HG03520 (cell line): ENCODE results near the gene ROM1.
"Not testable (repeated sequence)": the region's sequence is repeated elsewhere in the genome, so short reads cannot be mapped to it uniquely, and the experiment has no call there.

Experiments used
- ATAC-seq: cut with Tn5 transposase; IDR thresholded peaks from one replicate; pipeline ENCODE4 v1.9.1; 2021; ENCODE audit warnings: mild to moderate bottlenecking, moderate library complexity; ENCODE audit not compliant: unreplicated experiment

ROM1 gene, protein sequence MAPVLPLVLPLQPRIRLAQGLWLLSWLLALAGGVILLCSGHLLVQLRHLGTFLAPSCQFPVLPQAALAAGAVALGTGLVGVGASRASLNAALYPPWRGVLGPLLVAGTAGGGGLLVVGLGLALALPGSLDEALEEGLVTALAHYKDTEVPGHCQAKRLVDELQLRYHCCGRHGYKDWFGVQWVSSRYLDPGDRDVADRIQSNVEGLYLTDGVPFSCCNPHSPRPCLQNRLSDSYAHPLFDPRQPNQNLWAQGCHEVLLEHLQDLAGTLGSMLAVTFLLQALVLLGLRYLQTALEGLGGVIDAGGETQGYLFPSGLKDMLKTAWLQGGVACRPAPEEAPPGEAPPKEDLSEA

GRCh38 chr11:62612366-62613290 lies at the start of gene ROM1, which contains the start of gene EML3:
Gene ROM1 (plus strand): TSS chr11:62613257. CDS start chr11:62613282, 25 bp downstream.
Gene EML3 (minus strand): TSS chr11:62612775. CDS start chr11:62612457, 318 bp downstream.
- ATAC-seq = peak; percentile 61

DNA sequence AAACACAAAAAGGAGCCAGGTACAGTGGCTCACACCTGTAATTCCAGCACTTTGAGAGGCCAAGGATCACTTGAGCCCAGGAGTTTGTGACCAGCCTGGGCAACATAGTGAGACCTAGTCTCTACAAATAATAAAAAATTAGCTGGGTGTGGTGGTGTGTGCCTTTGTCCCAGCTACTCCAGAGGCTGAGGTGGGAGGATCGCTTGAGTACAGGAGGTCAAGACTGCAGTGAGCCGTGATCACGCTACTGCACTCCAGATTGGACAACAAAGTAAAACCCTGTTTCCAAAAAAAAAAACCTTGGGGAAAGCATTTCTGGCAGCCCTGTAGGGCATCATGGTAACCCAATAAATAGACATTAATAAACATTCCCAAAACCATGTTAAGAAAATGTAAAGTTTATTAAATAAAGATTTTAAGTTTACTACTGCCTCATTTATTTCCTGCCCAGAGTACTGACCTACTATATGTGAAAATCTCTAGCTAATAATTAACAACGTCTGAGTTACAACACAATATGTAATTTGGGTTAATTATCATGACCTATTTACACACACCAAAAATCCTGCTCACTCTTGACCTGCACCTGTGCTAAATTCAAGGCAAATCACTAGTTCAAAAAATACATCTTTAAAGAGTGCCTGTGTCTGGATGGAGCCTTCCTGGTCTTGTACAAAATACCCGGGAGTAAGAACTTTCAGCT lies 47.8 kb upstream of the ROM1 start:
- no peak for ATAC-seq

DNA sequence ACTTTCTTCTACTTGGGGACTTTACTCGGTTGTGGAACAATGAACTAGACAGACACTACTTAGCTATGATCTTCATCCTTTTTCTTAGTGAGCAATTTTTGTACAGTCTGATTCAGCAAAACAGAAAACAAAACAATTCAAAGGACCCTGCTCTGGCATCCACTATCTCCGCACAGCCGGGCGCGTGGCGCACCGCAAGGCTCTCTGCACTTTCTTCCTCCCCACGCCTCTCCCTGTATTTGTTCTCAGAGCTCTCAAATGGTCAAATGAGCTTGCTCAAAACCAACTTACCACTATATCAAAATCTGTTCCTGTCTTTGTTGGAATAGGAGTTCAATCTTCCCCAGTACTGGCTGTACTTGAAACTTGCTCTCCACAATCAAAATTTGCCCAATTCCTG lies 46.8 kb upstream of the ROM1 start:
- no peak for ATAC-seq

DNA sequence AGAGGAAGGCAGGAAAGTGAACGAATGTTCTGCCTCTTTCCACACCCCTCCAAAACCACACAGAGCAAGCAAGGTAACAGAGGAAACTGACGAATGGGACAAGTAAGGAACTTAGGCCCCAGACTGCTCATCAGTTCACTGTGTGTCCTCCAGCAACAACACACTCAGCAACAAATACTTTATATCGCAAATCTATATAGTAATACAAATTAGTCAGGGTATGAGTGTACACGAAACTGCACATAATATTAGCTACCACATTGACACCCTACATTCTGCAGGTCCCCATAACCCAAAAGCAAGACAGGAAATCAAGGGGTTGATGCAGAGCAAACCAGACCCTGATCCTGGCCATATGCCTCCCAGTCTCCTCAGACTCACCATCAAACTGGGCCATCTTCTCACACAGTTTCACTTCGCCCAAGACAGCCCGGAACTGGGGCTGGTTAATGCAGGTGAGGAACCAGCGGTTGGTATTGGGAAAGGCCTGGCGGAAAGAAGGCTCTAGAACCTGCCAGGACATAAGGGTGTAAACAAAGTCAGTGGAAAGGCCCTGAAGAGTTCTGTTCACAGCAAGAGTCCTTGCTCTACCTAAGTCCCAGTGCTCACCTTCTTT lies 45.9 kb upstream of the ROM1 start:
- no peak for ATAC-seq

DNA sequence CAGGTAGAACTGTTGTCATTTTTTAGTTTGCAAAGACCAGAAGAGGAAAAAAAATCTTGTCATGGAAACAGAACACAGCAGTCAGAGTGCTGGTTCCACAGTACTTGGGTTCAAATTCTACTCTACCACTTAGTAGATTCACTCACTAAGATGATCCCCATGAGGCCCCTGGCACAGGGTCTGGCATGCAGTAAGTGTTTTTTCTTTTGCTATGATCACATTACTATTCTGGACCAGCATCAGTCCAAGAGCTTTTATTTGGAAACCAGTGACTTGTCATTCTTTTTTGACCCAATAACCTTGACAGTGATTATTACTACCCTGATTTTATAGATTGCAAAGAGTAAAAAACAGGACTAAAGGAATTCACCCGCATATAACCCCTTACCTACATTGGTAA lies 43.4 kb upstream of the ROM1 start:
- ATAC-seq = no peak

- not testable (repeated sequence) for ATAC-seq
These were observed 42.2 kb upstream of the ROM1 start for GRCh38 chr11:62570903-62571302.

DNA sequence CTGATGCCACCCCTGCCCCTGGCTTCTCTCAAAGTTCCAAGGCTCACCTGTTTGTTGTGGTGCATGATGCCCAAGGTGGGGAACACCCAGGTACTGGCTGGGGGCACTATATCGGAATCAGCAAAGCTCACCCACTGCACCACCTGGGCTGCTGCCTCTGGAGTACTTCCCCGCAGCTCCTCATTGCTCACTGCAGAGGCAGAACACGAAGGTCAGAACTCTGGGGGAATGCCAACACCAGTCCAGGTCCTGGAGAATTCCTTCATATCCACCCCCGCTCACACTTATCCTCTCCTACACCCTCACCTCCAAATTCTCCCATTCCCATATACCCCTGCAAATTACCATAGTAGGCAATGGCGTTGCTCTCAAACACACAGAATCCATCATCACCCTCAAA lies 41.6 kb upstream of the ROM1 start:
- not testable (repeated sequence) for ATAC-seq

DNA sequence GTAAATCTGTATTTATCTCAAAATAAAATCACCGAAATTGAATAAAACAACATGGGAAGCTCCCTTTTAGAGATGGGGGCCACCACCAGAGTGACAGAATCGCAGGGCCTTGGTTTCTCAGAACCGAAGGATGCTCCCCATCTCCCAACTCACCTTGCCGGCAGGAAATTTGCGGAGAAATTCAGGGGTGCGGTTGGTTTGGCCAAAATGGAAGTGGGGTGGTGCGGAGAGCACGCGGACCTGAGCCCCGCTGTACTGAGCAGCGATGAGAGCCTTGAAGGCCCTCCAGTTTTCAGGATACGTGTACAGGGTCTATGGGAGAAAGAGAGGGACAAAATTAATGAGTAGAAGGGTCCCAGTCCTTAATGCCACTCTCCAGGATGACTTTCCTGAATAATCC lies 40.6 kb upstream of the ROM1 start:
- ATAC-seq = no peak

DNA sequence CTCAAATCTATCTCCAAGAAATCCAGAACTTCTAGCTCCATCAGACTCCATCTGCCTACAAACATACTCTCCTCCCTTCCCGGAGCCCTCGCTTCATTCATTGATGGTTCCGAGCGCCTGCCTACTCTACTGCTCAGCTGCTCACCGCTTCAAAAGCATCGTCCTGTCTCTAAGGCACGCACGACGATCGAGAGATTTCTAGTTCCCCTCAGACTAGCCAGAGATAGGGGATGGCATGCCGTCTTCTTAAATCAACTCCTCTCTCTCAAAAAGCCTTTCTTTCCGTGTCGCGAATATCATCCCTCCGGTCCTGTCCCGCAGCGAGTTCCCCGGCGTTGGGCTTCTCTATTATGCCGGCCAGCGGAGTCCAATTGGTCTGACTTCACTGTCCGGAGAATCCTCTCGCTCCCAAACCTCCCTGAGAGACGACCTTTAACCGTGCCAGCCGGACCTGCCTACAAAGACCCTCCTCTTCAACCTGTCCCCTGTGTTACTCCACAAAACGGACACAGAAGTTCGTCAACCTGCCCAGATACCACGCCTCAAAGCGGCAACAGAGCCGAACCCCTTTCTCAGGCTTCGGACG lies 40.0 kb upstream of the ROM1 start:
- ATAC-seq = no peak

DNA sequence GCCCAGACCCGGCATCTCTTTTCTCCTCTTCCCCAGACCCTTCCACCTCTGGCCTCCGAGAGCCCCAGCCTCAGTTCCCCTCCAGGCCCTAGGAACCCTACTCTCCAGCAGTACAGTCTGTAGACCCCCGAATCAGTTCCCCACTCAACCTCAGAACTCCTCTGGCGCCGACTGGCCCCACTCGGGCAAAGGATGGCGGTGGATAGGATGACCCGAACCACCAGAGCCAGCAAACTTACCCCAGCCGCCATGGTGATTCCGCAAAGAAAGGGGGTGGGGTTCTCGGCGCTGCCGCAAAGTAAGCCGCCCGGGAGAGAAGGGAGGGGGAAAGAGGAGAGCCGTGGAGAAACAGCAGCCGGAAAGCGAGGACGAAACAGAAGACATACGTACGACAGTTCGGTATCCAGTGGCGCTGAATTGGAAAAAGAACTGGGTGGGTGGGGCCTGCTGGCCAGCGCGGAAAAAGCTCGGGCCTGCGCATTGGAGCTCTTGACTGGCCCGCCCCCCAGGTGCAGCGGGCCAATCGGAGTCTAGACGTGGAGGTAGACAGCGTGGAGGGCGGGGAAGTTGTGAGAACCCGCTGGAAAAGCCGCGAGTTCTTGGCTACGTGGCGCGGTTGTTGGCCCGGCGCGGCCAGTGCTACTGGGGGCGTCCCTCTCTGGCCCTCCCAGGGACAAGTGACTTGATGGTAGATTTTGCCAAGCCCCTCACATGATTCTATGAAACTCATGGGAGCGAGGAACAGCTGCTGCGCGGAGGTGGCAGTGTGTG lies 39.3 kb upstream of the ROM1 start, which contains the start of gene EEF1G:
TSS of gene EEF1G (minus strand) at position 300 of the 771 bp plus-strand sequence. CDS start at position 251, 49 bp downstream.
- ATAC-seq = peak; percentile 87

GRCh38 chr11:62574363-62575071 lies 38.5 kb upstream of the ROM1 start:
- ATAC-seq = no peak

DNA sequence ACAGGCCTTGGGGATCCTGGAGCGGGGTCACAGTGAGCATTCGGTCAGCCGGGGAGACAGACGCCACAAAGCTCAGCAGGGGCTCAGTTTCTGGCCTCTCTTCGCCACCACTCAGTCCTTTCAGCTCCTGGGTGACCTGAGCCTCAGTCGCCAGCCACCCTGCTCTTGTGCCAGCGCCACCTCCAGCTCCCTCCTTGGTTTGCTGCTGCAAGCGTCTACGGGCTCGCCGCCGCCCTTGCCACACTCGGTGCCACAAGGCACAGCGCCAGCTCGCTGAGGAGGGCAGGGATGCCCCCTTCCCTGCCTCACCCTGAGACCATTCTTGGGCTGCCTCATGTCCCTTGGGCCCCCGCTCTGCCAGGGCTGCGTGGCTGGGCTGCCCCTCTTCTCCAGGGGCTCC lies 37.9 kb upstream of the ROM1 start:
- ATAC-seq = no peak

DNA sequence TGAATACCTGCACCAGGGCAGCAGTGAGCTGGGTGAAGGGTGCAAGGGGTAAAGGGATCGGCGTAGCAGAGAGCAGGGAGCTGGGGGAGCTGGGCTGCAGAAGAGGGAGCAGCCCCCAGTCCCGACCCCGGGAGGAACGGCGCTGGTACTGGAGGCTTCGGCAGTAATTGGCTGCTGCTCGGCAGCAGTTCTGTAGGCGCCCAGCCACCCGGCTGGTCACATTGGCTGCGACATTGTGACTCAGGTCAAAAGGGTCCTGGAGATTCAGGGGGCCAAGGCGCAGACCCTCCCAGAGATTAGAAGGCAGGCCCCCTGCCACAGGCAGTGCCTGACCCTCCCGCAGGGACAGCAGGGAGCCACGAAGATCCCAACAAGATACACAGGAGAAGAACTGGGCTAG lies 37.2 kb upstream of the ROM1 start:
- ATAC-seq = no peak

GRCh38 chr11:62577046-62577714 lies 35.9 kb upstream of the ROM1 start:
- no peak for ATAC-seq

GRCh38 chr11:62578541-62578940 lies 34.5 kb upstream of the ROM1 start:
- no peak for ATAC-seq

GRCh38 chr11:62579252-62579651 lies 33.8 kb upstream of the ROM1 start:
- no peak for ATAC-seq

DNA sequence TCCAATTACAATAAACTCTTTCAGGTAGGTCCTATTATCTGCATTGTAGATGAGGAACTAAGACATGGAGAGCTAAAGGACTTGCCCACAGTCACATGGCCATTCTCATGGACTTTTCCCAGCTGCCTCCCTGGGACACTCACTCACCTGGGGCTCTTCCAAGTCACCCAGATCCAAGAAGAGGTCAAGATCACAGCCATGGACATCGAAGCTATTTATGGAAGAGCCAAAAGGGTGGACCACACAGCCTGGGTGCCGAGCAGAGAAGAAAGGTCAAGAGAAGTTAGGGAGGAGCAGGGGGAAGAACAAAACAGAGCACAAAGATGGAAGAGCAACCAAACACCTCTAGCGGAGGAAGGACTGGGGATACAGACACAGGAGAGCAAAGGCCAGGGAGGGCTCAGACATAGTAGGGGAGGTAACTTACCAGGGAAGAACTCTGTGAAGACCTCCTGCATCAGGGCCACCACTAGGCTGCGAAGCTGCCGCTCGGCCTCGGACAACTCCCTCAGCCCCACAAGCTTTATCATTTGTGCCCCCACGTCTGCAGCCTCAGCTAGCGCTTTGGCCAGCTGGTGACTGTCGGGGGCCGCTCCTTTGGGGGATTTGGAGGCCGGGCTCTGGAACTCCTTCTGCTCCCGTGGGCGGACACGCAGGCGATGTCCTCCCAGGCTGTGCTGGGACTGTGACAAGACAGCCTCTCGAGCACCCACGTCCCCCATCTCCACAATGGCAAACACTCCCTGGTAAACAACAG lies 31.9 kb upstream of the ROM1 start:
- no peak for ATAC-seq

- ATAC-seq = not testable (repeated sequence)
These were observed 31.3 kb upstream of the ROM1 start for GRCh38 chr11:62581735-62582134.
